Measurements from ENCODE around the gene CPLX3. TPM values are rescaled to one million over a fixed set of nuclear protein-coding genes. Genes with fewer than 3 reads are reported as not detected.

CPLX3 gene
- total RNA-seq, 4 donors from 2014 or later: 0.47 TPM; not detected in 3

DNA sequence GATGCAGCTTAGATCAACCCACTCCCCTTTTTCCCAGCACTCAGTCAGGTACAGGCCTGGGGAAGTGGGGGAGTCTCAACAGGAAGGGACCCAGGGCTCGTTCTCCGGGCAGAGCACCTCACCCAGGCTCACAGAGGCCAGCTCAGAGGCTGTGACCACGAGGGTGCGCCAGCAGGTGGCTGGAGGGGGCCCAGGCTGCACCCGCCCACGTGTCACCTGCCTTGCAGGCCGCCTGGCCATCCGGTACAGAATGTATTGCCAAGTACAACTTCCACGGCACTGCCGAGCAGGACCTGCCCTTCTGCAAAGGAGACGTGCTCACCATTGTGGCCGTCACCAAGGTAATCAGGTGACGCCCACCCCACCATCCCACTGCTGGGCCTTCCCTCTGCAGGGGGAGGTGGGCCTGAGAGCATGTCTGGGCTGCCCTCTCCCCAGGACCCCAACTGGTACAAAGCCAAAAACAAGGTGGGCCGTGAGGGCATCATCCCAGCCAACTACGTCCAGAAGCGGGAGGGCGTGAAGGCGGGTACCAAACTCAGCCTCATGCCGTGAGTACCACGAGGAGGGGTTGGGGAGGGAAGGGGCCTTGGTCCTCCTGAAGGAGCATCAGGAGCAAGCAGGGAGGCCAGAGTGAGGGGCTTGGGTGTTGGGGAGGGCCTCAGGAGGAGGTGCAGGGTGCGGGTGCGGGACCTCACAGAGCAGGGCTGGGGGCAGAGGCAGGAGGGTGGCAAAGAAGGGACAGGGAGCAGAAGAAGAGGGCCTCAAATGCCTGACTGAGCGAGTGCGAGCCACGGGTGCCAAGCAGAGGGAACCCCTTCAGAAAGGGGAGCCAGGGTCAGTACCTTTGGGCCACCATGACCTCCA is 27.8 kb upstream of the CPLX3 start:
- no peaks in the 10 kb centered on the region for H3K27me3 ChIP-seq
- H3K27ac ChIP-seq: peak overlapping the region; percentile 70
- H3K36me3 ChIP-seq: peaks cover 52% of the 10 kb centered on the region
- 92% methylated on average over 13 of the region's 25 CpGs for WGBS
- TF ChIP-seq, protein P1, sequence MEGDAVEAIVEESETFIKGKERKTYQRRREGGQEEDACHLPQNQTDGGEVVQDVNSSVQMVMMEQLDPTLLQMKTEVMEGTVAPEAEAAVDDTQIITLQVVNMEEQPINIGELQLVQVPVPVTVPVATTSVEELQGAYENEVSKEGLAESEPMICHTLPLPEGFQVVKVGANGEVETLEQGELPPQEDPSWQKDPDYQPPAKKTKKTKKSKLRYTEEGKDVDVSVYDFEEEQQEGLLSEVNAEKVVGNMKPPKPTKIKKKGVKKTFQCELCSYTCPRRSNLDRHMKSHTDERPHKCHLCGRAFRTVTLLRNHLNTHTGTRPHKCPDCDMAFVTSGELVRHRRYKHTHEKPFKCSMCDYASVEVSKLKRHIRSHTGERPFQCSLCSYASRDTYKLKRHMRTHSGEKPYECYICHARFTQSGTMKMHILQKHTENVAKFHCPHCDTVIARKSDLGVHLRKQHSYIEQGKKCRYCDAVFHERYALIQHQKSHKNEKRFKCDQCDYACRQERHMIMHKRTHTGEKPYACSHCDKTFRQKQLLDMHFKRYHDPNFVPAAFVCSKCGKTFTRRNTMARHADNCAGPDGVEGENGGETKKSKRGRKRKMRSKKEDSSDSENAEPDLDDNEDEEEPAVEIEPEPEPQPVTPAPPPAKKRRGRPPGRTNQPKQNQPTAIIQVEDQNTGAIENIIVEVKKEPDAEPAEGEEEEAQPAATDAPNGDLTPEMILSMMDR (IDR thresholded peaks at IDR 0.05): no peak
- TF ChIP-seq POLR2AphosphoS5 (IDR thresholded peaks at IDR 0.05): no peak
- no peak for TF ChIP-seq POLR2A (IDR thresholded peaks at IDR 0.05)
- no peak for TF ChIP-seq EP300 (IDR thresholded peaks at IDR 0.05)
- H3K4me1 ChIP-seq: peaks cover 32% of the 10 kb centered on the region
- H3K9me3 ChIP-seq: no peaks in the 10 kb centered on the region
- H3K4me3 ChIP-seq: no peak overlapping the region
- DNase-seq (ENCODE audit: low spot score in 2 of 2): peak in 1 of 2 donors; percentile 62

DNA sequence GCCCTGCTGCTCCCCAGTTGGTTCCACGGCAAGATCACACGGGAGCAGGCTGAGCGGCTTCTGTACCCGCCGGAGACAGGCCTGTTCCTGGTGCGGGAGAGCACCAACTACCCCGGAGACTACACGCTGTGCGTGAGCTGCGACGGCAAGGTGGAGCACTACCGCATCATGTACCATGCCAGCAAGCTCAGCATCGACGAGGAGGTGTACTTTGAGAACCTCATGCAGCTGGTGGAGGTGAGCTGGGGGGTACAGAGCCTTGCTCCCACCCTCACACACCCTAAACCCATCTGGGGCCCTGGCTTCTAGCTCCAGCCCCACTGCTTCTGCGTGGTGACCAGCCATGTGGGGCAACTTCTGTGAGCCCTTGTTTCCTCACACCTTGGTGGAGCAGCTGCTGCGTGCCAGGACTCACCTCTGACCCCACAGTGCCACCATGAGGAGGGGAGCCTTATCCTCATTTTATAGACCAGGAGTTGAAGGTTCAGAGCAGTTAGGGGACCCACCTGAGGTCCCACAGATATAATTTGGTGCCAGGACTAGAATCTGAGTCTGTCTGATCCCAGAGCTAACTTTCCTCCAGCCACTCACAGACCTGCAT is 27.1 kb upstream of the CPLX3 start:
- Histone ChIP-seq H3K9me3 (no peaks in the 10 kb centered on the region), H3K4me1 (peaks cover 24% of the 10 kb centered on the region), H3K36me3 (peaks cover 58% of the 10 kb centered on the region), H3K4me3 (no peak overlapping the region), H3K27ac (peak overlapping the region; percentile 70), H3K27me3 (no peaks in the 10 kb centered on the region)
- 51% methylated on average over 10 of the region's 16 CpGs for WGBS
- TF ChIP-seq, protein P1 (IDR thresholded peaks at IDR 0.05): no peak
- TF ChIP-seq POLR2AphosphoS5 (IDR thresholded peaks at IDR 0.05): no peak
- no peak for TF ChIP-seq EP300 (IDR thresholded peaks at IDR 0.05)
- no peak for TF ChIP-seq POLR2A (IDR thresholded peaks at IDR 0.05)
- no peak for DNase-seq (ENCODE audit: low spot score in 2 of 2)

DNA sequence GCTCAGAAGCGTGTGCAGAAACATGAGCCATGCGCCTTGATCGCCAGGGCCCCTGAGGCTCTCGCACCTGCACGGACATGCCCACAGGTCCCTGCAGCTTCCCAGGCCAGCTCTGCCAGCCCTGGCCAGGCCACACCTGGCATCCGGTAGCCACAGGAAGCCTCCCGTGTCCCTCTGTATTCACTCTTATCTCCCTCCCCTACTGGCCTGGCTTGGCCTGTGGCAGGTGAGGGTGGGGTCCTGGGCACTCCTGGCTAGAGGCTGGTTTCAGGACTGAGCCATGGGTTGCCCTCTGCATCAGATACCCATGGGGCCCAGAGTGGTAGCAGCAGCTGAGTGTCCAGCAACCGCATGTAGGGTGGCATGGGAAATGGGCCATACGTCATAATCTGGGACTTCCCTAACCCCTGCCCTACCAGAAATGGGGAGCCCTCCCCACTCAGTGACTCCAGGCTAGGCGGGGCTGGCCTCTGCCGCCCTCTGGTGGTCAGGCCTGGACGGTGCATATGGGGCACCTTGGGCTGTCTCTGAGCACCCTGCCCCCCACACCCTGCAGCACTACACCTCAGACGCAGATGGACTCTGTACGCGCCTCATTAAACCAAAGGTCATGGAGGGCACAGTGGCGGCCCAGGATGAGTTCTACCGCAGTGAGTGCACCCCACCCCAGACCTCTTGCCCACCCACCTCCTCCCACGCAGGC is 26.4 kb upstream of the CPLX3 start:
- TF ChIP-seq POLR2AphosphoS5 (IDR thresholded peaks at IDR 0.05) (peak in 1 of 3 donors; percentile 22), POLR2A (IDR thresholded peaks at IDR 0.05) (no peak), EP300 (IDR thresholded peaks at IDR 0.05) (no peak)
- TF ChIP-seq, protein P1 (IDR thresholded peaks at IDR 0.05): peak; percentile 96 to 98
- Histone ChIP-seq H3K4me1 (peaks cover 24% of the 10 kb centered on the region), H3K36me3 (peaks cover 58% of the 10 kb centered on the region), H3K4me3 (no peak overlapping the region), H3K27me3 (no peaks in the 10 kb centered on the region), H3K27ac (peak overlapping the region; percentile 70), H3K9me3 (no peaks in the 10 kb centered on the region)
- DNase-seq (ENCODE audit: low spot score in 2 of 2): peak; percentile 85 to 89
- WGBS: 42% methylated on average over 7 of the region's 18 CpGs

DNA sequence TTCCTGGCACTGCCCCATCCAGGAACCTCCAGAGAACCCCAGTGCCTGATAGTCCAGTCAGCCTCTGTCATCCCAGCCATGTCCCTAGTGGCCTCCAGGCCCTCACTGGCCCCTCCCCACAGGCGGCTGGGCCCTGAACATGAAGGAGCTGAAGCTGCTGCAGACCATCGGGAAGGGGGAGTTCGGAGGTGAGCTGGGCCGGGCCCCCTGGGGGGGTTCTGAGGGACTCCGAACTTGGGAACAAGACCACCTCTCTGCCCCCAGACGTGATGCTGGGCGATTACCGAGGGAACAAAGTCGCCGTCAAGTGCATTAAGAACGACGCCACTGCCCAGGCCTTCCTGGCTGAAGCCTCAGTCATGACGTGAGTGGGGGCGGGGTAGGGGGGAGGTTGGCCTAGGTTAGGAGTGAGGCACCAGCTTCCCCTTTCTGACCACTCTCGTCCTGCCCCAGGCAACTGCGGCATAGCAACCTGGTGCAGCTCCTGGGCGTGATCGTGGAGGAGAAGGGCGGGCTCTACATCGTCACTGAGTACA is 25.8 kb upstream of the CPLX3 start:
- H3K9me3 ChIP-seq: no peaks in the 10 kb centered on the region
- no peak for TF ChIP-seq POLR2AphosphoS5 (IDR thresholded peaks at IDR 0.05)
- TF ChIP-seq, protein P1 (IDR thresholded peaks at IDR 0.05): no peak
- TF ChIP-seq POLR2A (IDR thresholded peaks at IDR 0.05): no peak
- no peak for TF ChIP-seq EP300 (IDR thresholded peaks at IDR 0.05)
- no peak for DNase-seq (ENCODE audit: low spot score in 2 of 2)
- H3K4me1 ChIP-seq: peaks cover 24% of the 10 kb centered on the region
- 80% methylated on average over 18 of the region's 20 CpGs for WGBS
- H3K27ac ChIP-seq: no peak overlapping the region
- no peak overlapping the region for H3K4me3 ChIP-seq
- peaks cover 58% of the 10 kb centered on the region for H3K36me3 ChIP-seq
- H3K27me3 ChIP-seq: no peaks in the 10 kb centered on the region
